HL-60 (cell line): ENCODE data around the gene AMH.

Experiments
- DNase-seq, 2 experiments: peaks; one replicate each; pipeline ENCODE4 v3.0.0-alpha.2; 2010 to 2020; ENCODE audit warnings: low read depth in 1 of 2, low spot score in 1 of 2
- H3K27ac ChIP-seq: fragments of 250-450 bp; sonication (Bioruptor Pico); replicated peaks from 2 replicates; pipeline ENCODE4 v1.5.1; 2020; ENCODE audit warnings: mild to moderate bottlenecking, moderate library complexity
- H3K27me3 ChIP-seq: fragments of 250-450 bp; sonication (Bioruptor Pico); 2 replicates; pipeline ENCODE4 v1.5.1; 2021; ENCODE audit warnings: mild to moderate bottlenecking, moderate library complexity; ENCODE audit not compliant: insufficient read depth, poor library complexity, severe bottlenecking
- H3K4me3 ChIP-seq: replicated peaks from 2 replicates; pipeline ENCODE4 v1.5.1; 2011; ENCODE audit warnings: mild to moderate bottlenecking, control low read depth, low read length; ENCODE audit not compliant: insufficient read depth
- CTCF ChIP-seq: IDR thresholded peaks from one replicate; pipeline ENCODE4 v1.5.1; 2011; ENCODE audit warnings: low read length, control low read depth, inconsistent platforms; ENCODE audit not compliant: insufficient read depth
- POLR2AphosphoS5 ChIP-seq: IDR thresholded peaks from 2 replicates; pipeline ENCODE4 v1.6.1; 2012; ENCODE audit warnings: low read depth
- REST ChIP-seq: IDR thresholded peaks from 2 replicates; pipeline ENCODE4 v1.6.1; 2012; ENCODE audit warnings: low read depth; ENCODE audit not compliant: insufficient replicate concordance
- SPI1 ChIP-seq: IDR thresholded peaks from 2 replicates; pipeline ENCODE4 v1.6.1; 2012; ENCODE audit warnings: low read depth, mild to moderate bottlenecking, borderline replicate concordance

The AMH gene

GRCh38 chr19:2213799-2214198 lies 35.3 kb upstream of the AMH start:
- Histone ChIP-seq H3K4me3 (no peak overlapping the region), H3K27ac (no peak overlapping the region), H3K27me3 (no peaks in the 10 kb centered on the region)
- no peak for DNase-seq
- TF ChIP-seq CTCF (no peak), SPI1 (no peak), REST (no peak)

- TF ChIP-seq SPI1 = no peak
- 0 out of 2 replicates have a peak, but pooled peaks have one; percentile 9 for TF ChIP-seq POLR2AphosphoS5
- no peak overlapping the region for H3K27ac ChIP-seq
- H3K4me3 ChIP-seq = no peak overlapping the region
- DNase-seq = no peak
- no peaks in the 10 kb centered on the region for H3K27me3 ChIP-seq
Observed at GRCh38 chr19:2214251-2214650, 34.9 kb upstream of the AMH start.

GRCh38 chr19:2215281-2215751 lies 33.8 kb upstream of the AMH start:
- TF ChIP-seq POLR2AphosphoS5 = no peak; the same call in 1 of the 2 replicates
- no peak for TF ChIP-seq REST
- no peak for TF ChIP-seq CTCF
- Histone ChIP-seq H3K27ac (no peak overlapping the region), H3K27me3 (no peaks in the 10 kb centered on the region), H3K4me3 (no peak overlapping the region)
- no peak for DNase-seq

- TF ChIP-seq POLR2AphosphoS5 = peak; percentile 8; the same call in 1 of the 2 replicates
- no peak for TF ChIP-seq CTCF
- DNase-seq = no peak
- Histone ChIP-seq H3K27ac (no peak overlapping the region), H3K27me3 (no peaks in the 10 kb centered on the region), H3K4me3 (no peak overlapping the region)
Observed at GRCh38 chr19:2216361-2217225, 32.5 kb upstream of the AMH start.
